ENCODE data around the gene TAC3. TPM values are rescaled to one million over a fixed set of nuclear protein-coding genes. Genes with fewer than 3 reads are reported as not detected.
"Not testable (repeated sequence)": the region's sequence is repeated elsewhere in the genome, so short reads cannot be mapped to it uniquely, and the experiment has no call there.

TAC3 gene
- total RNA-seq, 1 donor from 2014 or later, result not detected

DNA sequence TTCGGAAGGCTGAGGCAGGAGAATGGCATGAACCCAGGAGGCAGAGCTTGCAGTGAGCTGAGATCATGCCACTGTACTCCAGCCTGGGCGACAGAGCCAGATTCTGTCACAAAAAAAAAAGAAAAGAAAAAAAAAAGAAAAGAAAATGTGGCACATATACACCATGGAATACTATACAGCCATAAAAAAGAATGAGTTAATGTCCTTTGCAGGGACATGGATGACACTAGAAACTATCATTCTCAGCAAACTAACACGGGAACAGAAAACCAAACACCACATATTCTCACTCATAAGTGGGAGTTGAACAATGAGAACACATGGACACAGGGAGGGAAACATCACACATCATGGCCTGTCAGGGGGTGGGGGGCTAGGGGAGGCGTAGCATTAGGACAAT lies 39.0 kb downstream of the TAC3 start:
- H3K27ac ChIP-seq (ENCODE audit: low read depth, low read length); H3K4me1 ChIP-seq (ENCODE audit: control insufficient read depth in 3 of 3, insufficient read depth in 3 of 3, low read length in 3 of 3); H3K4me3 ChIP-seq (ENCODE audit: low read length in 3 of 3); H3K9ac ChIP-seq (ENCODE audit: low read depth in 1 of 3, low read length in 3 of 3); H3K9me3 ChIP-seq (ENCODE audit: control insufficient read depth in 3 of 3, low read length in 3 of 3); H3K36me3 ChIP-seq (ENCODE audit: control insufficient read depth in 3 of 3, insufficient read depth in 3 of 3, low read length in 3 of 3); H3K27me3 ChIP-seq (ENCODE audit: control insufficient read depth in 3 of 3, insufficient read depth in 3 of 3, low read length in 3 of 3): not testable (repeated sequence)

GRCh38 chr12:56974224-56974623 lies 42.1 kb downstream of the TAC3 start:
- not testable (repeated sequence) for H3K27ac ChIP-seq (ENCODE audit: low read depth, low read length); H3K4me3 ChIP-seq (ENCODE audit: low read length in 3 of 3); H3K4me1 ChIP-seq (ENCODE audit: control insufficient read depth in 3 of 3, insufficient read depth in 3 of 3, low read length in 3 of 3); H3K9ac ChIP-seq (ENCODE audit: low read depth in 1 of 3, low read length in 3 of 3); H3K27me3 ChIP-seq (ENCODE audit: control insufficient read depth in 3 of 3, insufficient read depth in 3 of 3, low read length in 3 of 3); H3K9me3 ChIP-seq (ENCODE audit: control insufficient read depth in 3 of 3, low read length in 3 of 3); H3K36me3 ChIP-seq (ENCODE audit: control insufficient read depth in 3 of 3, insufficient read depth in 3 of 3, low read length in 3 of 3)

- not testable (repeated sequence) for H3K27ac ChIP-seq (ENCODE audit: low read depth, low read length); H3K36me3 ChIP-seq (ENCODE audit: control insufficient read depth in 3 of 3, insufficient read depth in 3 of 3, low read length in 3 of 3); H3K27me3 ChIP-seq (ENCODE audit: control insufficient read depth in 3 of 3, insufficient read depth in 3 of 3, low read length in 3 of 3); H3K9me3 ChIP-seq (ENCODE audit: control insufficient read depth in 3 of 3, low read length in 3 of 3); H3K9ac ChIP-seq (ENCODE audit: low read depth in 1 of 3, low read length in 3 of 3); H3K4me1 ChIP-seq (ENCODE audit: control insufficient read depth in 3 of 3, insufficient read depth in 3 of 3, low read length in 3 of 3); H3K4me3 ChIP-seq (ENCODE audit: low read length in 3 of 3)
Measured at GRCh38 chr12:56968910-56969309, 47.4 kb downstream of the TAC3 start.

GRCh38 chr12:56965997-56966642 lies 50.2 kb downstream of the TAC3 start:
- not testable (repeated sequence) for H3K27me3 ChIP-seq (ENCODE audit: control insufficient read depth in 3 of 3, insufficient read depth in 3 of 3, low read length in 3 of 3); H3K4me1 ChIP-seq (ENCODE audit: control insufficient read depth in 3 of 3, insufficient read depth in 3 of 3, low read length in 3 of 3); H3K9ac ChIP-seq (ENCODE audit: low read depth in 1 of 3, low read length in 3 of 3); H3K9me3 ChIP-seq (ENCODE audit: control insufficient read depth in 3 of 3, low read length in 3 of 3); H3K27ac ChIP-seq (ENCODE audit: low read depth, low read length); H3K4me3 ChIP-seq (ENCODE audit: low read length in 3 of 3); H3K36me3 ChIP-seq (ENCODE audit: control insufficient read depth in 3 of 3, insufficient read depth in 3 of 3, low read length in 3 of 3)

- not testable (repeated sequence) for H3K4me1 ChIP-seq (ENCODE audit: control insufficient read depth in 3 of 3, insufficient read depth in 3 of 3, low read length in 3 of 3); H3K9ac ChIP-seq (ENCODE audit: low read depth in 1 of 3, low read length in 3 of 3); H3K27ac ChIP-seq (ENCODE audit: low read depth, low read length); H3K9me3 ChIP-seq (ENCODE audit: control insufficient read depth in 3 of 3, low read length in 3 of 3); H3K27me3 ChIP-seq (ENCODE audit: control insufficient read depth in 3 of 3, insufficient read depth in 3 of 3, low read length in 3 of 3); H3K36me3 ChIP-seq (ENCODE audit: control insufficient read depth in 3 of 3, insufficient read depth in 3 of 3, low read length in 3 of 3); H3K4me3 ChIP-seq (ENCODE audit: low read length in 3 of 3)
Measured at GRCh38 chr12:56965124-56965523, 51.2 kb downstream of the TAC3 start.

GRCh38 chr12:56963557-56963956 lies 52.8 kb downstream of the TAC3 start:
- H3K36me3 ChIP-seq (ENCODE audit: control insufficient read depth in 3 of 3, insufficient read depth in 3 of 3, low read length in 3 of 3); H3K4me3 ChIP-seq (ENCODE audit: low read length in 3 of 3); H3K27ac ChIP-seq (ENCODE audit: low read depth, low read length); H3K9me3 ChIP-seq (ENCODE audit: control insufficient read depth in 3 of 3, low read length in 3 of 3); H3K4me1 ChIP-seq (ENCODE audit: control insufficient read depth in 3 of 3, insufficient read depth in 3 of 3, low read length in 3 of 3); H3K27me3 ChIP-seq (ENCODE audit: control insufficient read depth in 3 of 3, insufficient read depth in 3 of 3, low read length in 3 of 3); H3K9ac ChIP-seq (ENCODE audit: low read depth in 1 of 3, low read length in 3 of 3): not testable (repeated sequence)

GRCh38 chr12:56962247-56962646 lies 54.1 kb downstream of the TAC3 start:
- H3K27ac ChIP-seq (ENCODE audit: low read depth, low read length); H3K27me3 ChIP-seq (ENCODE audit: control insufficient read depth in 3 of 3, insufficient read depth in 3 of 3, low read length in 3 of 3); H3K9me3 ChIP-seq (ENCODE audit: control insufficient read depth in 3 of 3, low read length in 3 of 3); H3K4me3 ChIP-seq (ENCODE audit: low read length in 3 of 3); H3K36me3 ChIP-seq (ENCODE audit: control insufficient read depth in 3 of 3, insufficient read depth in 3 of 3, low read length in 3 of 3); H3K9ac ChIP-seq (ENCODE audit: low read depth in 1 of 3, low read length in 3 of 3); H3K4me1 ChIP-seq (ENCODE audit: control insufficient read depth in 3 of 3, insufficient read depth in 3 of 3, low read length in 3 of 3): not testable (repeated sequence)

Other genes starting within 250 kb of the TAC3 start
- gene SDR9C7, start 82.1 kb downstream of the TAC3 start, total RNA-seq, result not detected
- gene RDH16, start 58.9 kb downstream of the TAC3 start, total RNA-seq, result 0.52 TPM
- gene ZBTB39, start 10.0 kb downstream of the TAC3 start, total RNA-seq, result 5.7 TPM
- not detected for gene MYO1A, start 33.6 kb upstream of the TAC3 start, total RNA-seq
- 11.0 TPM for gene NEMP1, start 62.3 kb upstream of the TAC3 start, total RNA-seq
- gene NAB2, start 72.6 kb upstream of the TAC3 start, total RNA-seq, result 38.1 TPM
- gene STAT6, start 94.8 kb upstream of the TAC3 start, total RNA-seq, result 31.8 TPM
- 118 TPM for gene LRP1, start 112.0 kb upstream of the TAC3 start, total RNA-seq
- gene LRP1-AS, start 131.1 kb upstream of the TAC3 start, total RNA-seq, result 1.0 TPM
- not detected for gene NXPH4, start 200.3 kb upstream of the TAC3 start, total RNA-seq
- gene SHMT2, start 213.2 kb upstream of the TAC3 start, total RNA-seq, result 91.3 TPM
- gene STAC3, start 234.7 kb upstream of the TAC3 start, total RNA-seq, result 166 TPM